NCI-H146 (cell line): ENCODE results near the gene SLC4A2.

Experiments
- DNase-seq: peaks from one replicate; lab custom pipeline; 2025; lab: John Stamatoyannopoulos, UW

The SLC4A2 gene

DNA sequence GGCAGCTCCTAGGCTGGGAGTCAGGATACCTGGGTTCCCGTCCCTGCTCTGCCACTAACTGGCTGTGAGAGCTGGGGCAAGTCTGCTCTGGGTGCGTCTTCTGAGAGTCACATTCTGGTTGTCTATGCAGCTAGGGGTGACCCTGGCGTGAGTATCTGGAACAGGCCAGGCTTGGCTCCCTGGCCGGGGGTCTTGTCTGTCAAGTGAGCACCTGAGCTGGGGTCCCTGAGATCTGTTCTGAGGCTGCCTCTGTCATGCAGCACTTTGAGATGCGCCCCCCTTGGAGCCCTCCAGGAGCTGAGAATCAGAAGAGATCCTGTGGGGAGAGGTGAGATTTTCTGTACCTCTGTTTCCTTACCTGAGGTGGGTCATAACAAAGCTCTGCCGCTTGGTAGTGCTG lies 34.4 kb downstream of the SLC4A2 start:
- no peak for DNase-seq

- DNase-seq, result no peak
These were observed 35.3 kb downstream of the SLC4A2 start for GRCh38 chr7:151094675-151095074.

GRCh38 chr7:151095123-151095797 lies 35.9 kb downstream of the SLC4A2 start:
- no peak for DNase-seq

DNA sequence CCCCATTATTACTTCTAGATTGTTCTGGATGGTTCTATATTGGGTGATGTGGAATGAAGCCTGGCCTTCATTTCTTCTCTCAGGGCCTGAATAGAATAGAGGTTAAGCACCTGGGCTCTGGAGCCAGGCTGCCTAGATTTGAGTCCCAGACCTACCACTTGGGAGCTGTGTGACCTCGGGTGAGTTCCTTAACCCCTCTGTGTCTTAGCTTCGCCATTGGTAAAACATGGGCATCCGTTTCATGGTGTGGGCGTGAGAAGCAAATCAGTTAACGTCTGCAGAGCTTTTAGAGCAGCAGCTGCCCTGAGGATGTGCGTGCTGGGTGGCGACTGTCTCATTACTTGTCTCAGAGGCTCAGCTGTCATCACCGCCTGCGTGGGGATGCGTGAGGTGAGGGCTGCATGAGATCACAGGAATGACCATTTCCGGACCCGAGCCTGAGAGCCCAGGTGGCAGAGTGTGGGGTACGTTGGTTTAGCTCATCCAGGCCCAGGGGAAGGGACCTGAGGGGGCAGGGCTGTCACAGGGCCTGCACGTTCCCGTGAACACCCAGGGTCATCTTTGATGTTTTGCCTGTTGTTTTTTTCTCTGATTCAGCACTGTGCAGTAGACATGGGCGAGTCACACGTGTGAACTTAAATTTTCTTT lies 36.6 kb downstream of the SLC4A2 start:
- DNase-seq, result no peak

DNA sequence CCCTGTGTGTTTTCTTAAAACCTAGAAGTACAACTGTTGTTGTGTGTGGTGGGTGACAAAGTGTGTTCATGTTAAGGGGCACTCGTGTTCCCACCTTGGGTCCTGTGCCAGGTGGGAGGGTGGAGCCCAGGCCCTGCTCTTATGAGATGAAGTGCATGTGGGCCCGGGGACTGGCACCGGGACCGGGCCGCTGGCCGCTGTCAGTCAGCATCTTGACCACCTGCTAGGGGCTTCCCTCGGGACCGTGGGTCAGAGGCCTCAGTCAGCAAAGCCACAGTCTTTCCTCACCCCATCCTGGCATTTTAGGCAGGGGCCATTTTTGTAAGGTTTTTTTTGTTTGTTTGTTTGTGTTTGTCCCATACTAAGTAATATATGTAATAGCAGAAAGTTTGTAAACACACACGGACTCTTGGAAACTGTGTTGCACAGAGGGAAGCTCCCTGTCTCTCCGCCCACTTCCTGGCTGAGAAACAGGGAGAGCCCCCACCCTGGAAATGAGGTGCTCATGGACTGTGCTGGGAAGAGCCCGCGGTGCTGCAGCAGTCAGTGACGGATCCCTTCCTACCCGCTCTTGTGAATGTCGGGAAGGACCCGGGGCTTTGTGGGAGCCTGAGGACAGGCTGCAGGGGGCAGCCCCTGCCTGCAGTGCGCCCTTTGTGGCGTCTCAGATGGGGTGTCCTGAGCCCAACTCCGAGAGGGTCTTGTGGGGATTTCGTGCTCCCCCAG lies 40.3 kb downstream of the SLC4A2 start:
- DNase-seq, result no peak

GRCh38 chr7:151100921-151101320 lies 41.5 kb downstream of the SLC4A2 start:
- DNase-seq, result no peak

GRCh38 chr7:151101621-151102396 lies 42.4 kb downstream of the SLC4A2 start:
- no peak for DNase-seq

DNA sequence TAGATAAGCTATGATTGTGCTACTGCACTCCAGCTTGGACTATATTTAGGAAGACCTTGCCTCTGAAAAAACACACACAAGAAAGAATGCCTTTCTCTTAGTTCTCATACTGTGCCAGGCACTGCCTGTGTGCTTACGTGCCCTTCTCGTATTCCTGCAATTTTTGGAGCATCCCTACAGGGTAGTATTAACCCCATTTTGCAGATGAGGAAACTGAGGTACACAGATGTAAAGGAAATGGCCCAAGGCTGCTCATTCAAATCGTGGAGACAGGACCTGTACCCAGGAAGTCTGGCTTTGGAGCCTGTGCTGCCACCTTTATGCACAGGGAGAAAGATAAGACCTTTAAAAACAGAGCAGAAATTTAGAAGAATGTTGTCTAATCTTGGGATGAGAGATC lies 43.6 kb downstream of the SLC4A2 start:
- no peak for DNase-seq

GRCh38 chr7:151103973-151104372 lies 44.6 kb downstream of the SLC4A2 start:
- no peak for DNase-seq

DNA sequence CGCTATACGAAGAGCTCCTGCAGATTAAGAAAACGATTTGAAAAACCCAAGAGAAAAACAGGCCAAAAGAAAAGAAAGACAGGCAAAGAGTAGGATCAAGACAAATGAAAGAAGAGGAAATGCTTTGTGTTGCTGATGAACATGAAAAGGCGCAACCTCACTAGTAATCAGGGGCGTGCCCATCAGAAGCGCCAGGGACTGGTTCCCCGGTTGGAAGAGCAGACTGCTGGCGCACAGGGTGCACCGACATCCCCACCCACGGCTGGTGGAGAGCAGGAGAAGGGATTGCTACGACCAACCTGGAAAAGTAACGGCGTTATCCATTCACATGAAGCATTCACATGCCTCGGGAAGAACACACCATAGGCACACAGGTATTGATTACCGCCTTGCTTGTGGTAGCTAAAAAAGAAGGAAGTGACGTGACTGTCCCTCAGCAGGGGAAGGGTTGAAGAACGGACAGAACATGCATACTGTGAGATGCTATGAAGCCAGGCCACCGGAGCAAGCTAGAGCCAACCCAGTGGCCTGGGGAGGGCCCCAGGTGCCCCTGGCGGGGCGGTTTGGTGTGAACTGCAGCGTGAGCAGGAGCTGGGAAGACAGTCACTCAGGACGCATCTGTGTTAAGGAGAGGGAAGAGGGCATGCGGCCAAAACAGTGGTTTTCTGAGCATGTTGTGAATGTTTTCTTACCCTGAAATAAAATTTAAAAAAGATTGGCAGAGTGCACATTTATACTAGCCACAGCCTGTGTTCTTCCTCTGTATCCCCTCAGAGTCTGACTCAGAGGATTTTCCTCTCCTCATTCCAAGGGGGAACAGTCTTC lies 45.2 kb downstream of the SLC4A2 start:
- no peak for DNase-seq

- no peak for DNase-seq
These were observed 48.5 kb downstream of the SLC4A2 start for GRCh38 chr7:151107882-151108281.

DNA sequence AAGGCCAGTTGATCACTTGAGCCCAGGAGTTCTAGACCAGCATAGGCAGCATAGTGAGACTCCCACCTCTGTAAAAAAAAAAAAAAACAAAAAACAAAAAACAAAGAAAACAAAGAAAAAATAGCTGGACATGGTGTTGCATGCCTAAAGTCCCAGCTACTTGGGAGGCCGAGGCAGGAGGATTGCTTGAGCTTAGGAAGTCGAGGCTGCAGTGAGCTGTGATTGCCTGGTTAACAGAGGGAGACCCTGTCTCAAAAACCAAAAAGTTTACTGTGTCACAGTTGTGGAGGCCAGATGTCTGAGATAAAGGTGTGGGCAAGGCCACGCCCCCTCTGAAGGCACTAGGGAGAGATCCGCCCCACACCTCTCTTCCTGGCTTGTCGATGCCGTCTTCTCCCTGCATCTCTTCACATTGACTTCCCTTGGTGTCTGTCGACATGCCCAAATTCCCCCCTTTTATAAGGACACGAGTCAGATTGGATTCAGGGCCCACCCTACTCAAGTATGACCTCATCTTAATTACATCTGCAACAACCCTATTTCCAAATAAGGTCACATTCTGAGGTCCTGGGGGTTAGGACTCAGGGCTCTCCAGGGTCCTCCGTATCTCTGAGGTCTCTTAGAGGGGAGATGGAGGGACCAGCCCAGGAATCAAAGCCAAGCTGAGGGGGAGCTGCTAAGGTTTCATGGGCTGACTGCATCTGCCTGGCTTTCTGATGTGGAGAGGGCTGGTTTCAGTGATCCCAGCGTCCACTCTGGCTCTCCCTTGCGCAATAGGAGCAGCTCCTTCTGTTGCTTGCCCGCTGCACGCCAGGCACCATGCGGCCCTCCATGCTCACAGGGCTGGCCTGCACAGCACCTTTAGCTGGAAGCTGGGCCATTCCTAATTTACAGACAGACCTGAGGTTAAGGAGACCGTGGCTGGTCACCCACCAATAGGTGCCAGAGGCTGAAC lies 50.0 kb downstream of the SLC4A2 start:
- no peak for DNase-seq

DNA sequence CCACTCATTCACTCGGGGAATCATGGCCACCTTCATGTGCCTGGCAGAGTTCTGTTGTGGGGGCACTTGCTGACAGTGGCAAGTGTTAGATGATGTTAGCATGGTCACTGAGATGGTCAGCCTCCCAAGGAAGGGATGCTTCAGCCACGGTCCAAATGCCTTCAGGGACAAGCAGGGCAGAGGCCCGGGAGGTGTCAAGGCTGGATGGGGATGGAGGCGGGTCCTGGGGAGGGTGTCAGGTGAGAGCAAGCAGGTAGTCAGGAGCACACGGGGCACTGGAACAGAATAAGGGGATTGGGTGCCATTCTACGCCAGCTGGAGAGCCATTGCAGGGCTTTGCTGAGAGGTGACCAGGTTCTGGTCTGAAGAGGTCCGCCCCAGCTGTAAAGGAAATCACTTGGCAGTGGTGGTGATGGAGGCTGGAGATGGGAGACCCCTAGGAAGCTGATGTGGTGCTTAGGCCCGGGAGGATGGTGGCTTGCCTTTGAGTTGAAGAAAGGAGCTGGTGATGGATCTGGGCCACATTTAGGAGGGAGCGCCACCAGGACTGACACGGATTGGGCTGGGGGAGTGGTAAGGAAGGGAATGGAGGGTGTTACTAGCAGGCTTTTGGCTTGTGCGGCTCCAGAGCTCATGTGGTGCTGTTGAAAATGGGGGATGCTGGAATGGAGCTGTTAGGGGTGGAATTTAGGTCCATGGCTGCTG lies 51.0 kb downstream of the SLC4A2 start:
- DNase-seq, result no peak

- DNase-seq, result peak; percentile 54
These were observed 51.7 kb downstream of the SLC4A2 start for GRCh38 chr7:151110941-151111645.

DNA sequence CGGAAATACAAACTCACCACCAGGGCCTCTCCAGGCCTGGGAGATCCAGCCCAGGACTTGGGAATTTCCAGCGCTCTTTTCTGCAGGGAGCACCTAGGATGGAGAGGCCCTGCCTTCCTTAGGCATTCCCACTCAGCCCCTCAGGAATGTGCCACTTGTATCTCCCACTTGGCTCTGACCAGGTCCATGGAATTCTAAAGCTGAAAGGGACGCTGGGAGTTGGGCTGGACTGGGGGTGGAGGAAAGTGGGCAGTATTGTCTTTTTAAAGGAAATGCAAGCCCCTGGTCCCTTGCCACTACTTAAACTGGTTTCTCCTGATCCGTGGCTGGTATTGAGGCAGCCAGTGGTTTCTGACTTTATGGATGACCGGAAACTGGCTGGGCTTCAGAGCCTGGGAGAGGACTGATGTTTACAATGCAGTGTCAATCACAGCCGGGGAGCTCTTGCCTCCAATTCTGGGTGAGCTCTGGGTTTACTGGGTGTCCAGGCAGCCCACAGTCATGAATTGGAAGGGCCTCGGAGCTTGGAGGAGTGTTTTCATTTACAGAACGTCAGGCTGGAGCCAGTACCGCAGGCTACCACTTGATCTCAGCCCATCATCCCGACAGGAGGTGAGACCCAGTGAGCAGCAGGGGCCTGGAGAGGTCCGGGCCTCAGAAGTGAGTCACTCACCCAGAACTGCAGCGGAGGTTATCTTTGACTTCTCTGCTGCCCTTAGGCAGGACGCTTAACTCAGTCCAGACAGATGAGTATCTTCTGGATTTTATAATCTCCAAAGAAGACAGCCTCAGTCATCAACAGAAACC lies 54.2 kb downstream of the SLC4A2 start:
- no peak for DNase-seq

DNA sequence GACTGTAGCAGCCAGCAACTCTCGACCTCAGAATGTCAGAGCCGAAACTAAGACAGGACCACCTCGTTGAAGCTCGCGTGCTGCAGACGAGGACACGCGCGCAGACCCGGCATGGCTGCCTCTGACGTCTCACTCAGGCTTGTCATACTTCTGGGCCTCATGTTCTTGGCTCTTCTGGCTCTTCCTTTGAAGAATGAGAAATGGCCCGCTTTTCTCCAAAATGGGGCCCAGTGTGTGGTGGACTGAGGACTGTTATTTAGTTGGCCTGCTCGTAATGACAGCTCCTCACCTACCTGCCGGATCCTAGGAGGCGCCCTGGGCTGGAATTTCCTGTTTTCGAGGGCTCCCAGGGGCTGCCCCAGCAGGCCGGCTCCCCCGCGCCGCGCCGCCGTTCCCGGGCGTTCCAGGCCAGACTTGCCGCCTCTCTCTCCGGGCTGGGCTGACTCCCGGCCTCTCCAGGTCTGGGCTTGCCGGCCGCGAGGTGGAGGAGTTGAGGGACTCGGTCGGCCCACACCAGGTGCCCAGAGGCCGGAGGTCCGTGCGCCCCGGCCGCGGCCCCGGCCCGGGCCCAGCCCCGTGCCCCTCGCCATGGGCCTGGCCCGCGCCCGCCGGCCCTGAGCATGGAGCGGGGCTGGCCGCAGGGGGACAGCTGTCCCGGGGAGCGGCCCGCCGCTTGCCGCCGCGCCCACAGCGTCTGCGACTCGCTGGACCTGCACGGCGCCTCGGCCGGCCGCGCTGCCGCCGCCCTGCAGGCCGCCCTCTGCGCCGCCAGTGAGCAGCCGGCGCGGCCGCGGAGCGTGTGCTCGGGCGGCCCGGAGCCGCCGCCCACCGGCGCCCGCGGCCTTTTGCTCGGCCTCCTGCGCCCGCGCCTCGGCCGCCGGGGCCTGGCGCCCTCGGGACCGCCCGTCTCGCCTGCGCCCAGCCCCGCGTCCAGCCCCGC lies 55.0 kb downstream of the SLC4A2 start:
- DNase-seq, result no peak
